ENCODE results near the gene OR7C2. TPM values are rescaled to one million over a fixed set of nuclear protein-coding genes. Genes with fewer than 3 reads are reported as not detected.

OR7C2 gene
- total RNA-seq, 2 experiments from 2014 or later, result not detected

GRCh38 chr19:14954071-14954655, 12.9 kb downstream of the OR7C2 start:
- Mint-ChIP-seq H3K4me3 (no peak overlapping the region), H3K36me3 (ENCODE audit: low read depth) (no peaks in the 10 kb centered on the region), H3K4me1 (ENCODE audit: low read depth) (no peaks in the 10 kb centered on the region), H3K27ac (no peak overlapping the region), H3K9me3 (peaks cover 9% of the 10 kb centered on the region), H3K27me3 (peaks cover 25% of the 10 kb centered on the region)
- Histone ChIP-seq H3K36me3 (ENCODE audit: insufficient read depth, low read length) (no peaks in the 10 kb centered on the region), H3K27ac (ENCODE audit: low read depth in 1 of 2, low read length in 2 of 2) (no peak overlapping the region), H3K4me3 (ENCODE audit: low read length) (no peak overlapping the region), H3K27me3 (ENCODE audit: control insufficient read depth in 1 of 2, insufficient read depth in 2 of 2, low read length in 2 of 2) (peaks cover 0 to 4% of the 10 kb centered on the region in 2 experiments), H3K4me1 (ENCODE audit: insufficient read depth, low read length) (no peaks in the 10 kb centered on the region), H3K9me3 (ENCODE audit: control insufficient read depth in 1 of 2, insufficient read depth in 1 of 2, low read length in 2 of 2) (peaks cover 17 to 25% of the 10 kb centered on the region in 2 experiments)
- ChIA-PET POLR2A (no interaction called here), CTCF (interaction anchor here (0.6 kb wide), 1 partner anchor 207 kb away, joined by 3 read pairs; no protein-coding TSS in a partner anchor)
- no peak for TF ChIP-seq CTCF (IDR thresholded peaks at IDR 0.05)
- DNase-seq (peak in 1 of 14 experiments; percentile 25), ATAC-seq (ENCODE audit: poor library complexity) (no peak)
- intact Hi-C loops (cut with DNase I, micrococcal nuclease), result no loop called here

- no peak for ATAC-seq (ENCODE audit: poor library complexity)
- H3K27me3 Mint-ChIP-seq, result peaks cover 25% of the 10 kb centered on the region
- intact Hi-C loops (cut with DNase I, micrococcal nuclease), result no loop called here
These were observed 16.2 kb downstream of the OR7C2 start for GRCh38 chr19:14957464-14957863.

GRCh38 chr19:14959263-14959662, 18.0 kb downstream of the OR7C2 start:
- Mint-ChIP-seq H3K27me3 (peaks cover 19% of the 10 kb centered on the region), H3K27ac (no peak overlapping the region), H3K9me3 (peaks cover 19% of the 10 kb centered on the region), H3K4me3 (no peak overlapping the region), H3K4me1 (ENCODE audit: low read depth) (no peaks in the 10 kb centered on the region), H3K36me3 (ENCODE audit: low read depth) (no peaks in the 10 kb centered on the region)
- CTCF ChIA-PET, result no interaction called here
- Histone ChIP-seq H3K4me3 (ENCODE audit: low read length) (no peak overlapping the region), H3K36me3 (ENCODE audit: insufficient read depth, low read length) (no peaks in the 10 kb centered on the region), H3K27ac (ENCODE audit: low read depth in 1 of 2, low read length in 2 of 2) (no peak overlapping the region), H3K9me3 (ENCODE audit: control insufficient read depth in 1 of 2, insufficient read depth in 1 of 2, low read length in 2 of 2) (peaks cover 26 to 31% of the 10 kb centered on the region in 2 experiments), H3K4me1 (ENCODE audit: insufficient read depth, low read length) (no peaks in the 10 kb centered on the region), H3K27me3 (ENCODE audit: control insufficient read depth in 1 of 2, insufficient read depth in 2 of 2, low read length in 2 of 2) (no peaks in the 10 kb centered on the region)
- DNase-seq (no peak), ATAC-seq (ENCODE audit: poor library complexity) (no peak)
- intact Hi-C loops (cut with DNase I, micrococcal nuclease), result no loop called here
- no peak for TF ChIP-seq CTCF (IDR thresholded peaks at IDR 0.05)
- POLR2A ChIA-PET, result no interaction called here

More at GRCh38 chr19:14957464-14957863, 16.2 kb downstream of the OR7C2 start:
- H3K36me3 ChIP-seq (ENCODE audit: insufficient read depth, low read length), result no peaks in the 10 kb centered on the region
- no peaks in the 10 kb centered on the region for H3K4me1 ChIP-seq (ENCODE audit: insufficient read depth, low read length)
- H3K27ac ChIP-seq (ENCODE audit: low read depth in 1 of 2, low read length in 2 of 2), result no peak overlapping the region
- TF ChIP-seq CTCF (IDR thresholded peaks at IDR 0.05), result no peak
- H3K9me3 ChIP-seq (ENCODE audit: control insufficient read depth in 1 of 2, insufficient read depth in 1 of 2, low read length in 2 of 2), result peaks cover 31 to 35% of the 10 kb centered on the region in 2 experiments
- no peaks in the 10 kb centered on the region for H3K4me1 Mint-ChIP-seq (ENCODE audit: low read depth)
- H3K4me3 ChIP-seq (ENCODE audit: low read length), result no peak overlapping the region
- POLR2A ChIA-PET, result no interaction called here
- H3K4me3 Mint-ChIP-seq, result no peak overlapping the region
- no peak for DNase-seq
- peaks cover 14% of the 10 kb centered on the region for H3K9me3 Mint-ChIP-seq
- no peak overlapping the region for H3K27ac Mint-ChIP-seq
- no peaks in the 10 kb centered on the region for H3K36me3 Mint-ChIP-seq (ENCODE audit: low read depth)
- H3K27me3 ChIP-seq (ENCODE audit: control insufficient read depth in 1 of 2, insufficient read depth in 2 of 2, low read length in 2 of 2), result peaks cover 0 to 2% of the 10 kb centered on the region in 2 experiments
- CTCF ChIA-PET, result no interaction called here
